ENCODE measurements around the gene PDZD2.

GRCh38 chr5:32138839-32139493 is 500.0 kb downstream of the PDZD2 start:
- TF ChIP-seq CTCF (IDR thresholded peaks at IDR 0.05), result no peak
- no peak for TF ChIP-seq ZFX (IDR thresholded peaks at IDR 0.05; ENCODE audit: borderline replicate concordance)

All from 22Rv1 (cell line).